ENCODE data around the gene EXOC6B.

EXOC6B gene

GRCh38 chr2:72524071-72524470 lies 301.8 kb downstream of the EXOC6B start:
- Histone ChIP-seq H3K79me1 (ENCODE audit: low read length) (no peaks in the 10 kb centered on the region), H3K4me2 (ENCODE audit: low read length) (no peak overlapping the region), H3K27me3 (ENCODE audit: insufficient read depth, low read length, poor library complexity) (no peaks in the 10 kb centered on the region), H3K36me3 (ENCODE audit: control insufficient read depth, insufficient read depth, low read length) (no peaks in the 10 kb centered on the region), H3K79me2 (ENCODE audit: control insufficient read depth, insufficient read depth, low read length) (no peaks in the 10 kb centered on the region), H2BK15ac (replicated peaks; ENCODE audit: low read depth) (no peak overlapping the region), H3K9ac (ENCODE audit: low read length) (no peak overlapping the region), H3K4me3 (ENCODE audit: low read length) (no peak overlapping the region), H3K18ac (ENCODE audit: low read length) (no peak overlapping the region), H3K4ac (ENCODE audit: low read depth, low read length) (no peak overlapping the region), H3K56ac (ENCODE audit: low read length) (no peak overlapping the region), H3K23ac (ENCODE audit: low read length) (no peak overlapping the region), H3K27ac (ENCODE audit: low read depth, low read length) (no peak overlapping the region), H4K8ac (ENCODE audit: low read depth, low read length) (no peak overlapping the region), H2AK5ac (ENCODE audit: low read length) (no peak overlapping the region), H4K5ac (ENCODE audit: low read length) (no peak overlapping the region), H2BK5ac (ENCODE audit: low read length) (no peak overlapping the region), H3K4me1 (ENCODE audit: control insufficient read depth, low read depth, low read length) (no peaks in the 10 kb centered on the region), H2BK120ac (ENCODE audit: low read depth, low read length) (no peak overlapping the region)
- DNase-seq, result no peak
- WGBS (ENCODE audit: extremely low coverage, insufficient coverage, low lambda C conversion rate), result no CpG with 5 or more reads among the region's 2 CpGs

GRCh38 chr2:72515696-72516095 lies 310.1 kb downstream of the EXOC6B start:
- Histone ChIP-seq H3K79me2 (ENCODE audit: control insufficient read depth, insufficient read depth, low read length) (no peaks in the 10 kb centered on the region), H3K4me1 (ENCODE audit: control insufficient read depth, low read depth, low read length) (no peaks in the 10 kb centered on the region), H2AK5ac (ENCODE audit: low read length) (no peak overlapping the region)

GRCh38 chr2:72513011-72513410 lies 312.8 kb downstream of the EXOC6B start:
- H2AK5ac ChIP-seq (ENCODE audit: low read length), result no peak overlapping the region
- H3K27me3 ChIP-seq (ENCODE audit: insufficient read depth, low read length, poor library complexity), result no peaks in the 10 kb centered on the region
- no peaks in the 10 kb centered on the region for H3K79me1 ChIP-seq (ENCODE audit: low read length)
- no peak overlapping the region for H3K27ac ChIP-seq (ENCODE audit: low read depth, low read length)
- H3K4me3 ChIP-seq (ENCODE audit: low read length), result no peak overlapping the region
- H3K56ac ChIP-seq (ENCODE audit: low read length), result no peak overlapping the region
- no peak overlapping the region for H2BK120ac ChIP-seq (ENCODE audit: low read depth, low read length)
- H3K36me3 ChIP-seq (ENCODE audit: control insufficient read depth, insufficient read depth, low read length), result no peaks in the 10 kb centered on the region
- WGBS (ENCODE audit: extremely low coverage, insufficient coverage, low lambda C conversion rate), result no CpG with 5 or more reads among the region's 3 CpGs
- H2BK15ac ChIP-seq (replicated peaks; ENCODE audit: low read depth), result no peak overlapping the region
- no peak overlapping the region for H2BK5ac ChIP-seq (ENCODE audit: low read length)
- H3K4me1 ChIP-seq (ENCODE audit: control insufficient read depth, low read depth, low read length), result no peaks in the 10 kb centered on the region
- no peak overlapping the region for H3K9ac ChIP-seq (ENCODE audit: low read length)
- H3K4me2 ChIP-seq (ENCODE audit: low read length), result no peak overlapping the region
- no peak overlapping the region for H3K4ac ChIP-seq (ENCODE audit: low read depth, low read length)
- no peak overlapping the region for H4K8ac ChIP-seq (ENCODE audit: low read depth, low read length)
- H3K23ac ChIP-seq (ENCODE audit: low read length), result no peak overlapping the region
- H4K5ac ChIP-seq (ENCODE audit: low read length), result no peak overlapping the region
- H3K79me2 ChIP-seq (ENCODE audit: control insufficient read depth, insufficient read depth, low read length), result no peaks in the 10 kb centered on the region
- no peak overlapping the region for H3K18ac ChIP-seq (ENCODE audit: low read length)
- no peak for DNase-seq

More at GRCh38 chr2:72515696-72516095, 310.1 kb downstream of the EXOC6B start:
- no peak overlapping the region for H4K5ac ChIP-seq (ENCODE audit: low read length)
- no peak overlapping the region for H2BK120ac ChIP-seq (ENCODE audit: low read depth, low read length)
- H2BK15ac ChIP-seq (replicated peaks; ENCODE audit: low read depth), result no peak overlapping the region
- no peak overlapping the region for H3K4me2 ChIP-seq (ENCODE audit: low read length)
- DNase-seq, result no peak
- no peak overlapping the region for H3K23ac ChIP-seq (ENCODE audit: low read length)
- no peak overlapping the region for H3K9ac ChIP-seq (ENCODE audit: low read length)
- H3K36me3 ChIP-seq (ENCODE audit: control insufficient read depth, insufficient read depth, low read length), result no peaks in the 10 kb centered on the region
- H2BK5ac ChIP-seq (ENCODE audit: low read length), result no peak overlapping the region
- H3K4ac ChIP-seq (ENCODE audit: low read depth, low read length), result no peak overlapping the region
- H3K56ac ChIP-seq (ENCODE audit: low read length), result no peak overlapping the region
- H3K27me3 ChIP-seq (ENCODE audit: insufficient read depth, low read length, poor library complexity), result no peaks in the 10 kb centered on the region
- WGBS (ENCODE audit: extremely low coverage, insufficient coverage, low lambda C conversion rate), result no CpG with 5 or more reads among the region's 3 CpGs
- no peak overlapping the region for H4K8ac ChIP-seq (ENCODE audit: low read depth, low read length)
- no peak overlapping the region for H3K18ac ChIP-seq (ENCODE audit: low read length)
- H3K4me3 ChIP-seq (ENCODE audit: low read length), result no peak overlapping the region
- H3K79me1 ChIP-seq (ENCODE audit: low read length), result no peaks in the 10 kb centered on the region
- no peak overlapping the region for H3K27ac ChIP-seq (ENCODE audit: low read depth, low read length)

- WGBS (ENCODE audit: extremely low coverage, insufficient coverage, low lambda C conversion rate), result no CpG with 5 or more reads among the region's 1 CpG
- no peaks in the 10 kb centered on the region for H3K79me1 ChIP-seq (ENCODE audit: low read length)
- no peak overlapping the region for H3K56ac ChIP-seq (ENCODE audit: low read length)
Observed at GRCh38 chr2:72512376-72512775, 313.5 kb downstream of the EXOC6B start.

GRCh38 chr2:72511906-72512305 lies 313.9 kb downstream of the EXOC6B start:
- Histone ChIP-seq H3K4ac (ENCODE audit: low read depth, low read length) (no peak overlapping the region), H3K56ac (ENCODE audit: low read length) (no peak overlapping the region)

More at GRCh38 chr2:72512376-72512775, 313.5 kb downstream of the EXOC6B start:
- Histone ChIP-seq H3K23ac (ENCODE audit: low read length) (no peak overlapping the region), H2BK5ac (ENCODE audit: low read length) (no peak overlapping the region), H3K4me1 (ENCODE audit: control insufficient read depth, low read depth, low read length) (no peaks in the 10 kb centered on the region), H4K8ac (ENCODE audit: low read depth, low read length) (no peak overlapping the region), H3K79me2 (ENCODE audit: control insufficient read depth, insufficient read depth, low read length) (no peaks in the 10 kb centered on the region), H4K5ac (ENCODE audit: low read length) (no peak overlapping the region), H3K36me3 (ENCODE audit: control insufficient read depth, insufficient read depth, low read length) (no peaks in the 10 kb centered on the region), H3K4me2 (ENCODE audit: low read length) (no peak overlapping the region), H3K27ac (ENCODE audit: low read depth, low read length) (no peak overlapping the region), H3K18ac (ENCODE audit: low read length) (no peak overlapping the region), H3K4ac (ENCODE audit: low read depth, low read length) (no peak overlapping the region), H3K27me3 (ENCODE audit: insufficient read depth, low read length, poor library complexity) (no peaks in the 10 kb centered on the region), H2BK15ac (replicated peaks; ENCODE audit: low read depth) (no peak overlapping the region), H2BK120ac (ENCODE audit: low read depth, low read length) (no peak overlapping the region), H2AK5ac (ENCODE audit: low read length) (no peak overlapping the region), H3K4me3 (ENCODE audit: low read length) (no peak overlapping the region), H3K9ac (ENCODE audit: low read length) (no peak overlapping the region)
- DNase-seq, result no peak

GRCh38 chr2:72497763-72498162 lies 328.1 kb downstream of the EXOC6B start:
- H3K4me2 ChIP-seq (ENCODE audit: low read length), result no peak overlapping the region
- H4K8ac ChIP-seq (ENCODE audit: low read depth, low read length), result no peak overlapping the region
- no CpG with 5 or more reads among the region's 2 CpGs for WGBS (ENCODE audit: extremely low coverage, insufficient coverage, low lambda C conversion rate)
- H2BK5ac ChIP-seq (ENCODE audit: low read length), result no peak overlapping the region
- H2BK15ac ChIP-seq (replicated peaks; ENCODE audit: low read depth), result no peak overlapping the region
- H3K27ac ChIP-seq (ENCODE audit: low read depth, low read length), result no peak overlapping the region
- H3K4me1 ChIP-seq (ENCODE audit: control insufficient read depth, low read depth, low read length), result no peaks in the 10 kb centered on the region
- no peak overlapping the region for H3K18ac ChIP-seq (ENCODE audit: low read length)
- no peak overlapping the region for H4K5ac ChIP-seq (ENCODE audit: low read length)
- no peaks in the 10 kb centered on the region for H3K79me2 ChIP-seq (ENCODE audit: control insufficient read depth, insufficient read depth, low read length)
- DNase-seq, result no peak
- no peaks in the 10 kb centered on the region for H3K27me3 ChIP-seq (ENCODE audit: insufficient read depth, low read length, poor library complexity)
- H3K36me3 ChIP-seq (ENCODE audit: control insufficient read depth, insufficient read depth, low read length), result no peaks in the 10 kb centered on the region
- no peak overlapping the region for H2AK5ac ChIP-seq (ENCODE audit: low read length)
- H3K23ac ChIP-seq (ENCODE audit: low read length), result no peak overlapping the region
- no peak overlapping the region for H3K4ac ChIP-seq (ENCODE audit: low read depth, low read length)
- H3K79me1 ChIP-seq (ENCODE audit: low read length), result no peaks in the 10 kb centered on the region
- no peak overlapping the region for H2BK120ac ChIP-seq (ENCODE audit: low read depth, low read length)
- no peak overlapping the region for H3K4me3 ChIP-seq (ENCODE audit: low read length)
- H3K9ac ChIP-seq (ENCODE audit: low read length), result no peak overlapping the region
- no peak overlapping the region for H3K56ac ChIP-seq (ENCODE audit: low read length)

More at GRCh38 chr2:72511906-72512305, 313.9 kb downstream of the EXOC6B start:
- H3K36me3 ChIP-seq (ENCODE audit: control insufficient read depth, insufficient read depth, low read length), result no peaks in the 10 kb centered on the region
- WGBS (ENCODE audit: extremely low coverage, insufficient coverage, low lambda C conversion rate), result no CpG with 5 or more reads among the region's 1 CpG
- no peak overlapping the region for H4K8ac ChIP-seq (ENCODE audit: low read depth, low read length)
- H3K4me1 ChIP-seq (ENCODE audit: control insufficient read depth, low read depth, low read length), result no peaks in the 10 kb centered on the region
- no peak overlapping the region for H3K4me3 ChIP-seq (ENCODE audit: low read length)
- no peak overlapping the region for H3K4me2 ChIP-seq (ENCODE audit: low read length)
- H2BK15ac ChIP-seq (replicated peaks; ENCODE audit: low read depth), result no peak overlapping the region
- H3K23ac ChIP-seq (ENCODE audit: low read length), result no peak overlapping the region
- H2BK5ac ChIP-seq (ENCODE audit: low read length), result no peak overlapping the region
- H3K27ac ChIP-seq (ENCODE audit: low read depth, low read length), result no peak overlapping the region
- no peak for DNase-seq
- H3K27me3 ChIP-seq (ENCODE audit: insufficient read depth, low read length, poor library complexity), result no peaks in the 10 kb centered on the region
- no peaks in the 10 kb centered on the region for H3K79me1 ChIP-seq (ENCODE audit: low read length)
- no peak overlapping the region for H3K18ac ChIP-seq (ENCODE audit: low read length)
- H3K9ac ChIP-seq (ENCODE audit: low read length), result no peak overlapping the region
- no peak overlapping the region for H2BK120ac ChIP-seq (ENCODE audit: low read depth, low read length)
- no peak overlapping the region for H2AK5ac ChIP-seq (ENCODE audit: low read length)
- no peaks in the 10 kb centered on the region for H3K79me2 ChIP-seq (ENCODE audit: control insufficient read depth, insufficient read depth, low read length)
- H4K5ac ChIP-seq (ENCODE audit: low read length), result no peak overlapping the region
